Measurements from ENCODE around the gene IL26.
"Not testable (repeated sequence)": the region's sequence is repeated elsewhere in the genome, so short reads cannot be mapped to it uniquely, and the experiment has no call there.

IL26 gene

GRCh38 chr12:68200854-68201253, 24.8 kb downstream of the IL26 start:
- no peak for DNase-seq (ENCODE audit: low read depth in 1 of 2, low spot score in 1 of 2)

- DNase-seq (ENCODE audit: low read depth in 1 of 2, low spot score in 1 of 2) = no peak
These were observed 26.5 kb downstream of the IL26 start for GRCh38 chr12:68199127-68199526.

- no peak for DNase-seq (ENCODE audit: low read depth in 1 of 2, low spot score in 1 of 2)
These were observed 27.0 kb downstream of the IL26 start for GRCh38 chr12:68198507-68199086.

GRCh38 chr12:68190301-68190700, 35.3 kb downstream of the IL26 start:
- no peak for DNase-seq (ENCODE audit: low read depth in 1 of 2, low spot score in 1 of 2)

GRCh38 chr12:68189821-68190242, 35.8 kb downstream of the IL26 start:
- peak in 1 of 2 donors; percentile 45 for DNase-seq (ENCODE audit: low read depth in 1 of 2, low spot score in 1 of 2)

GRCh38 chr12:68185598-68185997, 40.0 kb downstream of the IL26 start:
- DNase-seq (ENCODE audit: low read depth in 1 of 2, low spot score in 1 of 2) = no peak

GRCh38 chr12:68180792-68181744, 44.5 kb downstream of the IL26 start:
- DNase-seq (ENCODE audit: low read depth in 1 of 2, low spot score in 1 of 2) = peak in 1 of 2 donors; percentile 38

- no peak for DNase-seq (ENCODE audit: low read depth in 1 of 2, low spot score in 1 of 2)
These were observed 46.7 kb downstream of the IL26 start for GRCh38 chr12:68178774-68179439.

GRCh38 chr12:68178184-68178583, 47.4 kb downstream of the IL26 start:
- no peak for DNase-seq (ENCODE audit: low read depth in 1 of 2, low spot score in 1 of 2)

- no peak for DNase-seq (ENCODE audit: low read depth in 1 of 2, low spot score in 1 of 2)
These were observed 48.0 kb downstream of the IL26 start for GRCh38 chr12:68177562-68177961.

- DNase-seq (ENCODE audit: low read depth in 1 of 2, low spot score in 1 of 2) = no peak
These were observed 49.4 kb downstream of the IL26 start for GRCh38 chr12:68176257-68176656.

GRCh38 chr12:68175557-68176061, 50.0 kb downstream of the IL26 start:
- peak in 1 of 2 donors; percentile 51 for DNase-seq (ENCODE audit: low read depth in 1 of 2, low spot score in 1 of 2)

GRCh38 chr12:68174761-68175160, 50.8 kb downstream of the IL26 start:
- DNase-seq (ENCODE audit: low read depth in 1 of 2, low spot score in 1 of 2) = not testable (repeated sequence)

- no peak for DNase-seq (ENCODE audit: low read depth in 1 of 2, low spot score in 1 of 2)
These were observed 51.8 kb downstream of the IL26 start for GRCh38 chr12:68173792-68174191.

- DNase-seq (ENCODE audit: low read depth in 1 of 2, low spot score in 1 of 2) = no peak
These were observed 54.9 kb downstream of the IL26 start for GRCh38 chr12:68170726-68171125.

GRCh38 chr12:68169213-68169889, 56.3 kb downstream of the IL26 start:
- DNase-seq (ENCODE audit: low read depth in 1 of 2, low spot score in 1 of 2) = no peak

GRCh38 chr12:68166317-68166831, 59.2 kb downstream of the IL26 start:
- DNase-seq (ENCODE audit: low read depth in 1 of 2, low spot score in 1 of 2) = no peak

- no peak for DNase-seq (ENCODE audit: low read depth in 1 of 2, low spot score in 1 of 2)
These were observed 62.0 kb downstream of the IL26 start for GRCh38 chr12:68163560-68164081.

- no peak for DNase-seq (ENCODE audit: low read depth in 1 of 2, low spot score in 1 of 2)
These were observed 63.2 kb downstream of the IL26 start for GRCh38 chr12:68162374-68162773.

GRCh38 chr12:68159681-68160304, 65.8 kb downstream of the IL26 start, which contains the start of gene IFNG:
IFNG (minus strand) TSS chr12:68159740; CDS start chr12:68159615, 125 bp downstream.
- DNase-seq (ENCODE audit: low read depth in 1 of 2, low spot score in 1 of 2) = no peak
